ENCODE results near the gene GPBAR1.
A peak's percentile ranks its signal among the peaks of the same experiment; 100 is the strongest.

Gene GPBAR1

GRCh38 chr2:218292048-218293014, 31.5 kb downstream of the GPBAR1 start, which contains the start of gene TMBIM1:
TMBIM1 (minus strand) TSS chr2:218292503; CDS start chr2:218282141, 10,362 bp downstream.
- Histone ChIP-seq H3K4me1 (ENCODE audit: control insufficient read depth, insufficient read depth, low read length) (peaks cover 43% of the 10 kb centered on the region), H3K9me3 (ENCODE audit: control insufficient read depth, low read length) (no peaks in the 10 kb centered on the region), H3K9ac (ENCODE audit: low read length) (peak within 1 kb of the TSS; percentile 99), H3K4me3 (ENCODE audit: low read length) (peak within 1 kb of the TSS; percentile 97), H3K27me3 (replicated peaks; ENCODE audit: control insufficient read depth, insufficient read depth, low read length) (no peaks in the 10 kb centered on the region), H3K36me3 (ENCODE audit: control insufficient read depth, insufficient read depth, low read length, severe bottlenecking) (peaks cover 5% of the 10 kb centered on the region)
- peak; percentile 97 for DNase-seq (ENCODE audit: low read depth)

- DNase-seq (ENCODE audit: low read depth): no peak
- H3K9ac ChIP-seq (ENCODE audit: low read length): no peak overlapping the region
- H3K36me3 ChIP-seq (ENCODE audit: control insufficient read depth, insufficient read depth, low read length, severe bottlenecking): peaks cover 1% of the 10 kb centered on the region
- no peaks in the 10 kb centered on the region for H3K9me3 ChIP-seq (ENCODE audit: control insufficient read depth, low read length)
- H3K27me3 ChIP-seq (replicated peaks; ENCODE audit: control insufficient read depth, insufficient read depth, low read length): no peaks in the 10 kb centered on the region
- H3K4me1 ChIP-seq (ENCODE audit: control insufficient read depth, insufficient read depth, low read length): peaks cover 30% of the 10 kb centered on the region
- no peak overlapping the region for H3K4me3 ChIP-seq (ENCODE audit: low read length)
Observed at GRCh38 chr2:218293715-218294429, 33.1 kb downstream of the GPBAR1 start.

- Histone ChIP-seq H3K4me1 (ENCODE audit: control insufficient read depth, insufficient read depth, low read length) (peaks cover 26% of the 10 kb centered on the region), H3K4me3 (ENCODE audit: low read length) (no peak overlapping the region), H3K9me3 (ENCODE audit: control insufficient read depth, low read length) (no peaks in the 10 kb centered on the region), H3K36me3 (ENCODE audit: control insufficient read depth, insufficient read depth, low read length, severe bottlenecking) (no peaks in the 10 kb centered on the region), H3K9ac (ENCODE audit: low read length) (no peak overlapping the region), H3K27me3 (replicated peaks; ENCODE audit: control insufficient read depth, insufficient read depth, low read length) (no peaks in the 10 kb centered on the region)
- DNase-seq (ENCODE audit: low read depth): no peak
Observed at GRCh38 chr2:218294430-218295022, 33.7 kb downstream of the GPBAR1 start.

- H3K4me1 ChIP-seq (ENCODE audit: control insufficient read depth, insufficient read depth, low read length): peaks cover 23% of the 10 kb centered on the region
- H3K9ac ChIP-seq (ENCODE audit: low read length): no peak overlapping the region
- no peaks in the 10 kb centered on the region for H3K27me3 ChIP-seq (replicated peaks; ENCODE audit: control insufficient read depth, insufficient read depth, low read length)
- H3K4me3 ChIP-seq (ENCODE audit: low read length): no peak overlapping the region
- no peaks in the 10 kb centered on the region for H3K9me3 ChIP-seq (ENCODE audit: control insufficient read depth, low read length)
- DNase-seq (ENCODE audit: low read depth): no peak
- no peaks in the 10 kb centered on the region for H3K36me3 ChIP-seq (ENCODE audit: control insufficient read depth, insufficient read depth, low read length, severe bottlenecking)
Observed at GRCh38 chr2:218295029-218295428, 34.2 kb downstream of the GPBAR1 start.

GRCh38 chr2:218296200-218296599, 35.4 kb downstream of the GPBAR1 start:
- no peak for DNase-seq (ENCODE audit: low read depth)
- Histone ChIP-seq H3K36me3 (ENCODE audit: control insufficient read depth, insufficient read depth, low read length, severe bottlenecking) (no peaks in the 10 kb centered on the region), H3K9me3 (ENCODE audit: control insufficient read depth, low read length) (no peaks in the 10 kb centered on the region), H3K4me1 (ENCODE audit: control insufficient read depth, insufficient read depth, low read length) (peaks cover 11% of the 10 kb centered on the region), H3K4me3 (ENCODE audit: low read length) (no peak overlapping the region), H3K27me3 (replicated peaks; ENCODE audit: control insufficient read depth, insufficient read depth, low read length) (no peaks in the 10 kb centered on the region), H3K9ac (ENCODE audit: low read length) (no peak overlapping the region)

GRCh38 chr2:218296847-218297246, 36.0 kb downstream of the GPBAR1 start:
- Histone ChIP-seq H3K27me3 (replicated peaks; ENCODE audit: control insufficient read depth, insufficient read depth, low read length) (no peaks in the 10 kb centered on the region), H3K9ac (ENCODE audit: low read length) (no peak overlapping the region), H3K4me1 (ENCODE audit: control insufficient read depth, insufficient read depth, low read length) (peaks cover 7% of the 10 kb centered on the region), H3K36me3 (ENCODE audit: control insufficient read depth, insufficient read depth, low read length, severe bottlenecking) (no peaks in the 10 kb centered on the region), H3K4me3 (ENCODE audit: low read length) (no peak overlapping the region), H3K9me3 (ENCODE audit: control insufficient read depth, low read length) (no peaks in the 10 kb centered on the region)
- DNase-seq (ENCODE audit: low read depth): no peak

GRCh38 chr2:218298314-218298875, 37.6 kb downstream of the GPBAR1 start:
- Histone ChIP-seq H3K27me3 (replicated peaks; ENCODE audit: control insufficient read depth, insufficient read depth, low read length) (no peaks in the 10 kb centered on the region), H3K36me3 (ENCODE audit: control insufficient read depth, insufficient read depth, low read length, severe bottlenecking) (no peaks in the 10 kb centered on the region), H3K9ac (ENCODE audit: low read length) (no peak overlapping the region), H3K4me1 (ENCODE audit: control insufficient read depth, insufficient read depth, low read length) (no peaks in the 10 kb centered on the region), H3K9me3 (ENCODE audit: control insufficient read depth, low read length) (no peaks in the 10 kb centered on the region), H3K4me3 (ENCODE audit: low read length) (no peak overlapping the region)
- DNase-seq (ENCODE audit: low read depth): no peak

GRCh38 chr2:218300141-218300540, 39.3 kb downstream of the GPBAR1 start:
- Histone ChIP-seq H3K27me3 (replicated peaks; ENCODE audit: control insufficient read depth, insufficient read depth, low read length) (no peaks in the 10 kb centered on the region), H3K9ac (ENCODE audit: low read length) (no peak overlapping the region), H3K4me3 (ENCODE audit: low read length) (no peak overlapping the region), H3K9me3 (ENCODE audit: control insufficient read depth, low read length) (no peaks in the 10 kb centered on the region), H3K4me1 (ENCODE audit: control insufficient read depth, insufficient read depth, low read length) (no peaks in the 10 kb centered on the region), H3K36me3 (ENCODE audit: control insufficient read depth, insufficient read depth, low read length, severe bottlenecking) (no peaks in the 10 kb centered on the region)
- no peak for DNase-seq (ENCODE audit: low read depth)

GRCh38 chr2:218301176-218301819, 40.5 kb downstream of the GPBAR1 start:
- Histone ChIP-seq H3K27me3 (replicated peaks; ENCODE audit: control insufficient read depth, insufficient read depth, low read length) (peaks cover 6% of the 10 kb centered on the region), H3K9me3 (ENCODE audit: control insufficient read depth, low read length) (no peaks in the 10 kb centered on the region), H3K36me3 (ENCODE audit: control insufficient read depth, insufficient read depth, low read length, severe bottlenecking) (no peaks in the 10 kb centered on the region), H3K4me3 (ENCODE audit: low read length) (no peak overlapping the region), H3K4me1 (ENCODE audit: control insufficient read depth, insufficient read depth, low read length) (no peaks in the 10 kb centered on the region), H3K9ac (ENCODE audit: low read length) (peak overlapping the region; percentile 21)
- DNase-seq (ENCODE audit: low read depth): peak; percentile 94

- no peaks in the 10 kb centered on the region for H3K36me3 ChIP-seq (ENCODE audit: control insufficient read depth, insufficient read depth, low read length, severe bottlenecking)
- H3K9me3 ChIP-seq (ENCODE audit: control insufficient read depth, low read length): no peaks in the 10 kb centered on the region
- no peak for DNase-seq (ENCODE audit: low read depth)
- H3K9ac ChIP-seq (ENCODE audit: low read length): no peak overlapping the region
- H3K4me1 ChIP-seq (ENCODE audit: control insufficient read depth, insufficient read depth, low read length): no peaks in the 10 kb centered on the region
- no peak overlapping the region for H3K4me3 ChIP-seq (ENCODE audit: low read length)
- H3K27me3 ChIP-seq (replicated peaks; ENCODE audit: control insufficient read depth, insufficient read depth, low read length): peaks cover 6% of the 10 kb centered on the region
Observed at GRCh38 chr2:218305383-218305782, 44.6 kb downstream of the GPBAR1 start.

All from adipocyte (in vitro differentiated cells).